ENCODE results near the gene PIN1.

DNA sequence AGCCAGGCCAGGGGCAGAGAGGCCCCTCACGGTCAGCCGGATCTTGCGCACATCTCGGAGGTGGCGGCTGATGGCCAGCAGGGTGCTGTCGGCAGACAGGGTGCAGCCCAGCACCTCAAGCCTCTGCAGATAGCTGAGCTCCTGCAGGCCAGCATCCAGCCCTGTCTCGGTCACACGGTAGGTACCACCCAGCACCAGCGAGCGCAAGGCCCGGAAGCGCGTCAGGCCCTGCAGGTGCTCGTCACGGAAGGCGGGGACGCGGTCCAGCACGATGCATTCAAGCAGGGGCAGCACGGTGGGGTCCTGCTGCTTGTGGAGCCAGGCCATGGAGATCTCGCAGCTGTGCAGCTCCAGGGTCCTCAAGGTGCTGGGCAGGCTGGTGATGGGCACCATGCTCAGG, 24.0 kb upstream of the PIN1 start:
- TF ChIP-seq, protein P1, sequence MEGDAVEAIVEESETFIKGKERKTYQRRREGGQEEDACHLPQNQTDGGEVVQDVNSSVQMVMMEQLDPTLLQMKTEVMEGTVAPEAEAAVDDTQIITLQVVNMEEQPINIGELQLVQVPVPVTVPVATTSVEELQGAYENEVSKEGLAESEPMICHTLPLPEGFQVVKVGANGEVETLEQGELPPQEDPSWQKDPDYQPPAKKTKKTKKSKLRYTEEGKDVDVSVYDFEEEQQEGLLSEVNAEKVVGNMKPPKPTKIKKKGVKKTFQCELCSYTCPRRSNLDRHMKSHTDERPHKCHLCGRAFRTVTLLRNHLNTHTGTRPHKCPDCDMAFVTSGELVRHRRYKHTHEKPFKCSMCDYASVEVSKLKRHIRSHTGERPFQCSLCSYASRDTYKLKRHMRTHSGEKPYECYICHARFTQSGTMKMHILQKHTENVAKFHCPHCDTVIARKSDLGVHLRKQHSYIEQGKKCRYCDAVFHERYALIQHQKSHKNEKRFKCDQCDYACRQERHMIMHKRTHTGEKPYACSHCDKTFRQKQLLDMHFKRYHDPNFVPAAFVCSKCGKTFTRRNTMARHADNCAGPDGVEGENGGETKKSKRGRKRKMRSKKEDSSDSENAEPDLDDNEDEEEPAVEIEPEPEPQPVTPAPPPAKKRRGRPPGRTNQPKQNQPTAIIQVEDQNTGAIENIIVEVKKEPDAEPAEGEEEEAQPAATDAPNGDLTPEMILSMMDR (IDR thresholded peaks at IDR 0.05; ENCODE audit: insufficient read depth, low read depth, low read length) = no peak
- no peak for TF ChIP-seq EZH2 (IDR thresholded peaks at IDR 0.05; ENCODE audit: insufficient read depth, low read length)
